ENCODE results near the gene MFSD12.
"Not testable (repeated sequence)": the region's sequence is repeated elsewhere in the genome, so short reads cannot be mapped to it uniquely, and the experiment has no call there.

Gene MFSD12

DNA sequence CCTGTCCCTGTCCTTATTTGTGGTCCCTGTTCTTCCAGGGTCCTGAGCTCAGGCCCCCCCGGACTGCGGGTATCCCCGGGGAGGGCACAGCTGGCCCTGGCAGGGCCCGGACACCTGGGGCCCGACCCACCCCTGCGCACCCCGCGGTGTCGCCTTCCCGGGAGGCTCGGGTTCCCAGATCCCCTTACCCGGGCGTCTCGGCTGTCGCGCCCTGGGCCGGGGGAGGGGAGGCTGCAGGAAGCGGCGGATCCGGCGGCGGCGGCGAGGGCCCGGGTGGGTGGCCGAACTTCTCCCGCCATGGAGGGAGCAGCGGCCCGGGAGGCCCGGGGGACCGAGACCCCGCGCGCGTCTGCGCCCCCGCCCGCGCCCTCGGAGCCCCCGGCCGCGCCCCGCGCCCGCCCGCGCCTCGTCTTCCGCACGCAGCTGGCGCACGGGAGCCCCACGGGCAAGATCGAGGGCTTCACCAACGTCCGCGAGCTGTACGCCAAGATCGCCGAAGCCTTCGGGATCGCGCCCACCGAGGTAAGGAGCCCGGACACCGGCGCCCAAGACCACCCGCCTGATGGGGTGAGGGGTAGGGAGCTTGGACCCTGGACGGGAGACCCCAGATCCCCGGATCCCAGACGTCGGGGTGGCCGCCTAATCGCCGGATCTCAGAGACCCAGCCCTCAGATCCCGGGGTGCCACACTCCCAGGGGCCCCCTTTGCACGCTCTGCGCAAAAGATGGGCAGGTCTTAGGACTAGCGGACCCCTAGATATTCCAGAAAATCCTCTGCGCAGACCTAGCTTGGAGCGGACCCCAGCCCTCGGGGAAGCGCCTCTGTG, 28.1 kb upstream of the MFSD12 start, which contains the start of gene GIPC3:
Gene GIPC3, plus strand, starts transcription at position 178 of the 826 bp plus-strand sequence. Its CDS starts 120 bp downstream, at position 298.
- Histone ChIP-seq H3K9me3 (ENCODE audit: control insufficient read depth in 5 of 5, low read length in 5 of 5) (no peaks in the 10 kb centered on the region), H3K36me3 (ENCODE audit: control insufficient read depth in 5 of 5, insufficient read depth in 5 of 5, low read length in 5 of 5) (no peaks in the 10 kb centered on the region), H3K27ac (ENCODE audit: low read depth, low read length) (no peak within 1 kb of the TSS), H3K9ac (ENCODE audit: low read length in 5 of 5) (peak within 1 kb of the TSS in 2 of 5 donors; percentile 68 to 77), H3K4me1 (ENCODE audit: control insufficient read depth in 5 of 5, insufficient read depth in 5 of 5, low read length in 5 of 5) (peaks cover 2 to 20% (median 10%) of the 10 kb centered on the region in 5 donors), H3K4me3 (ENCODE audit: low read depth in 1 of 5, low read length in 5 of 5) (peak within 1 kb of the TSS in 3 of 5 donors; percentile 51 to 68 (median 61)), H3K27me3 (ENCODE audit: control insufficient read depth in 5 of 5, insufficient read depth in 4 of 5, low read length in 5 of 5) (peaks cover 5 to 12% (median 11%) of the 10 kb centered on the region in 5 donors)

DNA sequence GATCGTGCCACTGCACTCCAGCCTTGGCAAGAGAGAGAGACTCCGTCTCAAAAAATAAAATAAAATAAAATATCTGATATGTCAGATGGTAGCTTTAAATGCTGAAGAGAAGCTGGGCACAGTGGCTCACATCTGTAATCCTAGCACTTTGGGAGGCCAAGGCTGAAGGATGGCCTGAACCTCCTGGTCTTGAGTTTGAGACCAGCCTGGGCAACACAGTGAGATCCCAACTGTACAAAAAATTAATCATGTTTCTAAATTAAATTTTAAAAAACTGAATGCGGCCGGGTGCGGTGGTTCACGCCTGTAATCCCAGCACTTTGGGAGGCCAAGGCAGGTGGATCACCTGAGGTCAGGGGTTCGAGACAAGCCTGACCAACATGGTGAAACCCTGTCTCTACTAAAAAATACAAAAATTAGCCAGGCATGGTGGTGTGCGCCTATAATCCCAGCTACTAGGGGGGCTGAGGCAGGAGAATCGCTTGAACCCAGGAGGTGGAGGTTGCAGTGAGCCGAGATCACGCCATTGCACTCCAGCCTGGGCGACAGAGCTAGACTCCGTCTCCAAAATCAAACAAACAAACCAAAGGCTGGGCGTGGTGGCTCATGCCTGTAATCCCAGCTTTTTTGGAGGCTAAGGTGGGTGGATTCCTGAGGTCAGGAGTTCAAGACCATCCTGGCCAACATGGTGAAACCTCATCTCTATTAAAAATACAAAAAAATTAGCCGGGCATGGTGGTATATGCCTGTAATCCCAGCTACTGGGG, 26.8 kb upstream of the MFSD12 start:
- H3K4me3 ChIP-seq (ENCODE audit: low read depth in 1 of 5, low read length in 5 of 5); H3K9ac ChIP-seq (ENCODE audit: low read length in 5 of 5); H3K36me3 ChIP-seq (ENCODE audit: control insufficient read depth in 5 of 5, insufficient read depth in 5 of 5, low read length in 5 of 5); H3K9me3 ChIP-seq (ENCODE audit: control insufficient read depth in 5 of 5, low read length in 5 of 5); H3K27ac ChIP-seq (ENCODE audit: low read depth, low read length): not testable (repeated sequence)
- H3K4me1 ChIP-seq (ENCODE audit: control insufficient read depth in 5 of 5, insufficient read depth in 5 of 5, low read length in 5 of 5), result peaks cover 2 to 28% (median 16%) of the 10 kb centered on the region in 5 donors
- H3K27me3 ChIP-seq (ENCODE audit: control insufficient read depth in 5 of 5, insufficient read depth in 4 of 5, low read length in 5 of 5), result peaks cover 5 to 12% (median 11%) of the 10 kb centered on the region in 5 donors

DNA sequence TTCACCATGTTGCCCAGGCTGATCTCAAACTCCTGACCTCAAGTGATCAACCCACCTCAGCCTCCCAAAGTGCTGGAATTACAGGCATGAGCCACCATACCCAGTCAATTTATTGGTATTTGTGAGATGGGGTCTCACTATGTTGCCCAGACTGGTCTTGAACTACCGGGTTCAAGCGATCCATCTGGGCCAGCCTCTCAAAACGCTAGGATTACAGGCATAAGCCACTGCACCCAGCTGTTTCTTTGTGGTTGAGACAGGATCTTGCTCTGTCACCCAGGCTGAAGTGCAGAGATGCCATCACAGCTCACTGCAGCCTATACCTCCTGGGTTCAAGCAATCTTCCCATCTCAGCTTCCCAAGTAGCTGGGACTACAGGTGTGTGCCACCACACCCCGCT, 24.4 kb upstream of the MFSD12 start:
- H3K4me3 ChIP-seq (ENCODE audit: low read depth in 1 of 5, low read length in 5 of 5); H3K36me3 ChIP-seq (ENCODE audit: control insufficient read depth in 5 of 5, insufficient read depth in 5 of 5, low read length in 5 of 5); H3K27ac ChIP-seq (ENCODE audit: low read depth, low read length); H3K9ac ChIP-seq (ENCODE audit: low read length in 5 of 5); H3K9me3 ChIP-seq (ENCODE audit: control insufficient read depth in 5 of 5, low read length in 5 of 5): not testable (repeated sequence)
- Histone ChIP-seq H3K4me1 (ENCODE audit: control insufficient read depth in 5 of 5, insufficient read depth in 5 of 5, low read length in 5 of 5) (peaks cover 2 to 30% (median 17%) of the 10 kb centered on the region in 5 donors), H3K27me3 (ENCODE audit: control insufficient read depth in 5 of 5, insufficient read depth in 4 of 5, low read length in 5 of 5) (peaks cover 5 to 12% (median 11%) of the 10 kb centered on the region in 5 donors)

DNA sequence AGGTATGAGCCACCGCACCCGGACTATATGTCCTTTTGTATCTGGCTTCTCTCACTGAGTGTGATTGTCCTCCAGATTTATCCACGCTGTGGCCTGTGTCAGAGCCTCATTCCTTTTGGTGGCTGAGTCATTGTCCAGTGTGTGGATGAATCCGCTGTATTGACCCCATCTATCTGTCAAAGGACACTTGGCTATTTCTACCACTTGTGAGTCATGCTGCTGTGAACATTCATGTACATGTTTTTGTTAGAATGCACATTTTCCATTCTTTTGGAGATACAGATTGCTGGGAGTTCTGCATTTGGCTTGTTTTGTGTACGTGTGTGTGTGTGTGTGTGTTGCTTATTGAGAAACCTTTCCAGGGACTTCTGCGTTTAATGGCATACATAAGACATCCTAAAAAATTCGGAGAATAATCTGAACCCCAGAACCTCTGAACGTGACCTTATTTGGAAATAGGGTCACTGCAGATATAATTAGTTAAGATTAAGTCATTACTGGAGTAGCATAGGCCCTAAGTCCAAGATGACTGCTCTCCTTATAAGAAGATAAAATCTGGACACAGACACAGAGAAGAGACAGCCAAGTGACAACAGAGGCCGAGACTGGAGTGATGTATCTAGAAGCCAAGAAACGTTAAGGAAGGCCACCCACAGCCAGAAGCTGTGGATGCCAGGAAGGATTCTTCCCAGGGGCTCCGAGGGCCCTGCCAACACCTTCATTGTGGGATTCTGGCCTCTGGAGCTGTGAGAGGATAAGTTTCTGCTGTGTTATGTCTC, 23.0 kb upstream of the MFSD12 start:
- Histone ChIP-seq H3K4me3 (ENCODE audit: low read depth in 1 of 5, low read length in 5 of 5) (no peak overlapping the region), H3K36me3 (ENCODE audit: control insufficient read depth in 5 of 5, insufficient read depth in 5 of 5, low read length in 5 of 5) (peaks cover 0 to 13% (median 3%) of the 10 kb centered on the region in 5 donors), H3K9ac (ENCODE audit: low read length in 5 of 5) (peak overlapping the region in 1 of 5 donors; percentile 60), H3K9me3 (ENCODE audit: control insufficient read depth in 5 of 5, low read length in 5 of 5) (no peaks in the 10 kb centered on the region), H3K27ac (ENCODE audit: low read depth, low read length) (peak overlapping the region; percentile 72), H3K27me3 (ENCODE audit: control insufficient read depth in 5 of 5, insufficient read depth in 4 of 5, low read length in 5 of 5) (peaks cover 0 to 3% (median 0%) of the 10 kb centered on the region in 5 donors), H3K4me1 (ENCODE audit: control insufficient read depth in 5 of 5, insufficient read depth in 5 of 5, low read length in 5 of 5) (peaks cover 5 to 32% (median 23%) of the 10 kb centered on the region in 5 donors)

DNA sequence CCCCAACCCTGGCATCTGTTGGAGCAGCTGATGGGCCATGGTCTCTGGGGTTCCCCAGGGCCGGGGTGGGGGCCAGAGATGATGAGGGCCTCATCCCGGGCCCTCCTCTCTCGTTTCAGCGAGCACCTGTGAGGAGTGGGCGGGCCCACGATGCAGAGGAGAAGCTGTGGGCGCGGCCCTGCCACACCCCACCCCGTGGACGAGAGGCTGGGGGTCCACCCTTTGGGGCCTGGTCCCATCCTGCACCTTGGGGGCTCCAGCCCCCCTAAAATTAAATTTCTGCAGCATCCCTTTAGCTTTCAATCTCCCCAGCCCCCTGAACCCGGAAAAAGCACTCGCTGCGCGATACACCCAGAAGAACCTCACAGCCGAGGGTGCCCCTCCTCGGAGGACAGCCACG, 21.0 kb upstream of the MFSD12 start:
- Histone ChIP-seq H3K36me3 (ENCODE audit: control insufficient read depth in 5 of 5, insufficient read depth in 5 of 5, low read length in 5 of 5) (peaks cover 0 to 17% (median 5%) of the 10 kb centered on the region in 5 donors), H3K9me3 (ENCODE audit: control insufficient read depth in 5 of 5, low read length in 5 of 5) (no peaks in the 10 kb centered on the region), H3K27me3 (ENCODE audit: control insufficient read depth in 5 of 5, insufficient read depth in 4 of 5, low read length in 5 of 5) (no peaks in the 10 kb centered on the region), H3K4me1 (ENCODE audit: control insufficient read depth in 5 of 5, insufficient read depth in 5 of 5, low read length in 5 of 5) (peaks cover 5 to 36% (median 27%) of the 10 kb centered on the region in 5 donors), H3K27ac (ENCODE audit: low read depth, low read length) (no peak overlapping the region), H3K4me3 (ENCODE audit: low read depth in 1 of 5, low read length in 5 of 5) (no peak overlapping the region), H3K9ac (ENCODE audit: low read length in 5 of 5) (no peak overlapping the region)

DNA sequence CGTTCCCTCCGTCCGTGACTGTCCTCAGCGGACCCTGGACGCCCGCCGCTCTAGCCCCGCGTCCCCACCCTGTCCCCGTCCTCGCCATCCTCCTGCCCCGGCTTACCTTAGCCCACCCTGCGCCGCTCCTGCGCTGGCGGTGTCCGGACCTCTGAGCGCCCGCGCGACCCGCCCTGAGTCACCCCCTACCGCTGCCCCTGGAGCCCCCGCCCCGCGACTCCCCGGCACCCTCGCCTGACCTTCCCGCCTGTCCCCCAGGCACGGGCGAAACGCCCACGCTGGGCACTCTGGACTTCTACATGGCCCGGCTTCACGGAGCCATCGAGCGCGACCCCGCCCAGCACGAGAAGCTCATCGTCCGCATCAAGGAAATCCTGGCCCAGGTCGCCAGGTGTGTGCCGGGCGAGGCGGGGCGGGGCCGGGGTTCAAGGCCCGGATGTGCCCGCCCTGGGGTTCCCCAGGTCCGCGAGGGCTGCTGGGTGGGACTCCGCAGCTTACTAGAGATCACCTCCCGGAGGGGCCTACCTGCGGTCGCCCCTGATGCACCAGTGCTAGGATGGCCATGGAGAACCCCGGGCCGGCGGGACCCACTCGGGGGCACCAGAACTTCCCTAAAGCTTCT, 20.4 kb upstream of the MFSD12 start:
- Histone ChIP-seq H3K36me3 (ENCODE audit: control insufficient read depth in 5 of 5, insufficient read depth in 5 of 5, low read length in 5 of 5) (peaks cover 0 to 17% (median 5%) of the 10 kb centered on the region in 5 donors), H3K4me1 (ENCODE audit: control insufficient read depth in 5 of 5, insufficient read depth in 5 of 5, low read length in 5 of 5) (peaks cover 5 to 41% (median 30%) of the 10 kb centered on the region in 5 donors), H3K4me3 (ENCODE audit: low read depth in 1 of 5, low read length in 5 of 5) (no peak overlapping the region), H3K9ac (ENCODE audit: low read length in 5 of 5) (no peak overlapping the region), H3K9me3 (ENCODE audit: control insufficient read depth in 5 of 5, low read length in 5 of 5) (no peaks in the 10 kb centered on the region), H3K27me3 (ENCODE audit: control insufficient read depth in 5 of 5, insufficient read depth in 4 of 5, low read length in 5 of 5) (no peaks in the 10 kb centered on the region), H3K27ac (ENCODE audit: low read depth, low read length) (no peak overlapping the region)

DNA sequence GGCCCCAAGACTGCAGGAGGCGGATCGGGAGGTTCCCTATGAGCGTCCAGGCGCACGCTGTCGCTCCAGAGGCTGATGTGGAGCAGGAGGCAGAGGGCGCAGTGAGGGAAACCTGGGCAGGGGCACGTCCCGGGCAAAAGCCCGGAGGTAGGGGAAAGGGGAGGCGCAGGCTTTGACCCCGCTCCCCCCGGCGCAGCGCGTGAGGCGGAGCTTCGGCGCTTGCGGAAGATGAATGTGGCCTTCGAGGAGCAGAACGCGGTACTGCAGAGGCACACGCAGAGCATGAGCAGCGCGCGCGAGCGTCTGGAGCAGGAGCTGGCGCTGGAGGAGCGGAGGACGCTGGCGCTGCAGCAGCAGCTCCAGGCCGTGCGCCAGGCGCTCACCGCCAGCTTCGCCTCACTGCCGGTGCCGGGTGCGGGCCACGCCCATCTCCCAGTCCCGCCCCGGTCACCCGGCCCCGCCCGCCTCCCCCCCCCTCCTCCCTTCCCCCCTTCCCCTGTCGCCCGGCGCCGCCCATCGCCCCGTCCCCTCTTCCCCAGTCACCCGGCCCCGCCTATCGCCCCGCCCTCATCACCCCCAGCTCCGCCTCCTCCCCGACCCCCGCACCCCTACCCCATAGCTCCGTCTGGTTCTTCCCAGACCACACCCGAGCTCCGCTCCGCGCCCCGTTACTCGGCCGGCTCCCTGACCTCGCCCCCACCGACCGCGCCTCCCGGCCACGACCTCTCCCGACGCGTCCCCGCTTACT, 19.5 kb upstream of the MFSD12 start:
- Histone ChIP-seq H3K9me3 (ENCODE audit: control insufficient read depth in 5 of 5, low read length in 5 of 5) (no peaks in the 10 kb centered on the region), H3K4me3 (ENCODE audit: low read depth in 1 of 5, low read length in 5 of 5) (peak overlapping the region in 4 of 5 donors; percentile 29 to 62 (median 34)), H3K4me1 (ENCODE audit: control insufficient read depth in 5 of 5, insufficient read depth in 5 of 5, low read length in 5 of 5) (peaks cover 6 to 46% (median 36%) of the 10 kb centered on the region in 5 donors), H3K27ac (ENCODE audit: low read depth, low read length) (no peak overlapping the region), H3K27me3 (ENCODE audit: control insufficient read depth in 5 of 5, insufficient read depth in 4 of 5, low read length in 5 of 5) (no peaks in the 10 kb centered on the region), H3K36me3 (ENCODE audit: control insufficient read depth in 5 of 5, insufficient read depth in 5 of 5, low read length in 5 of 5) (peaks cover 0 to 17% (median 5%) of the 10 kb centered on the region in 5 donors), H3K9ac (ENCODE audit: low read length in 5 of 5) (peak overlapping the region in 1 of 5 donors; percentile 28)

DNA sequence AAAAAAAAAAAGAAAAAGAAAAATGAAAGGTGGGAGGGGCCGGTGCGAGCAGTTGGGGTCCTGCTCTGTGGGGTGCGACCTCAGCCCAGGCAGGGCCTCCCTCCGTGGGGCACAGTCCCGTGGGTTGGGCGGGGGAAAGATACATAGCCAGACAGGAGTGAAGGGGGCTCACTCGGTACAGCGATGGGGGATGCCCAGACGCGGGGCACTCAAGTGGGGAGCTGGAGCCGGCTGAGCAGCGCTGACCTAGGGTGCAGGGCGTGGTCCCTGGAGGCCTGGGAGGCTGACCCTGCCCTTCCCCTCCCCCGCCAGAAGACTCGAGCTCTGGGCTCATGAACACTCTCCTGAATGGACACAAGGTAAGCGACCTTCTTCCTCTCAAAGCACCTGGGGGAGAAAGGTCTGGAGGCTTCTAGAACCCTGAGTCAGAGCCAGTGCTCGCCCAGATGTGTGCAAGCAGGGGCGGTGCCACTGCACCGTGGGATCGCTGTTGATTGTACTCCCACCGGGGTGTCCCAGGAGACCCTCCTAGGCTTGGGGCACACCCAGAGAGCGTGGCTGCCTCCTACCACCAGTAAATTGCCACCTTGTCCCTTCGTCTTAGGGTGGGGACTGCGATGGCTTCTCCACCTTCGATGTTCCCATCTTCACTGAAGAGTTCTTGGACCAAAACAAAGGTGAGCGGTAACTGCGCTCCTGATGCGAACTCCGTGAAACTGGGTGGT, 18.7 kb upstream of the MFSD12 start:
- Histone ChIP-seq H3K9me3 (ENCODE audit: control insufficient read depth in 5 of 5, low read length in 5 of 5) (no peaks in the 10 kb centered on the region), H3K27me3 (ENCODE audit: control insufficient read depth in 5 of 5, insufficient read depth in 4 of 5, low read length in 5 of 5) (no peaks in the 10 kb centered on the region), H3K27ac (ENCODE audit: low read depth, low read length) (no peak overlapping the region), H3K4me3 (ENCODE audit: low read depth in 1 of 5, low read length in 5 of 5) (peak overlapping the region in 3 of 5 donors; percentile 29 to 62 (median 36)), H3K9ac (ENCODE audit: low read length in 5 of 5) (peak overlapping the region in 1 of 5 donors; percentile 28), H3K4me1 (ENCODE audit: control insufficient read depth in 5 of 5, insufficient read depth in 5 of 5, low read length in 5 of 5) (peaks cover 6 to 47% (median 37%) of the 10 kb centered on the region in 5 donors), H3K36me3 (ENCODE audit: control insufficient read depth in 5 of 5, insufficient read depth in 5 of 5, low read length in 5 of 5) (peaks cover 0 to 17% (median 5%) of the 10 kb centered on the region in 5 donors)
